GM15510 (cell line): ENCODE results near the gene CCIN.

Experiments used
- POLR2A ChIP-seq: IDR thresholded peaks from 3 replicates; pipeline ENCODE4 v1.6.1; 2011; ENCODE audit warnings: borderline replicate concordance; ENCODE audit not compliant: insufficient read length; ENCODE audit errors: extremely low read depth

Gene CCIN

GRCh38 chr9:36136894-36137391 is 32.2 kb upstream of the CCIN start:
- no peak for TF ChIP-seq POLR2A

GRCh38 chr9:36137392-36138004 is 31.7 kb upstream of the CCIN start:
- TF ChIP-seq POLR2A, result no peak

DNA sequence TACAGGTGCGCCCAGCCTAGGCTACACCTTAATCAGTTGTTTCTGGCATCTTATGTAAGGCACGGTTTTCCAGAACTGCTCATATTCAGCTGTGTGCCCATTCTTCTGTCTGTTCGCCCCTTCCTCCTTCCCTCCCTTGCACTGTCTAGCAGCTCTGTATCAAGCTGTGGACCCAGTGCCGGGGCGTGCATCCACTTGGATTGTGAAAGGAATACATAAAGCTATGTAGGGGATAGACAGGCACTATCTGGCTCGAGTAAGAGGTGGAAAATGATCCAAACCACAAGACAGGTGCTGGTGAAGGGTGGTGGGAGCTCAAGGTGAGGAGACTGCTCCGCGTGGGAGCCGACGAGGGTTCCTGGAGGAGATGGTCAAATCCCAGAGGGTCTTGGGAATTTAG is 30.7 kb upstream of the CCIN start:
- no peak for TF ChIP-seq POLR2A

GRCh38 chr9:36138901-36139300 is 30.3 kb upstream of the CCIN start:
- TF ChIP-seq POLR2A, result no peak

GRCh38 chr9:36140086-36141084 is 28.8 kb upstream of the CCIN start:
- no peak for TF ChIP-seq POLR2A

- TF ChIP-seq POLR2A, result no peak
Observed at GRCh38 chr9:36141288-36141687, 27.9 kb upstream of the CCIN start.

GRCh38 chr9:36141761-36142160 is 27.4 kb upstream of the CCIN start:
- no peak for TF ChIP-seq POLR2A

- no peak for TF ChIP-seq POLR2A
Observed at GRCh38 chr9:36142510-36143244, 26.5 kb upstream of the CCIN start.

DNA sequence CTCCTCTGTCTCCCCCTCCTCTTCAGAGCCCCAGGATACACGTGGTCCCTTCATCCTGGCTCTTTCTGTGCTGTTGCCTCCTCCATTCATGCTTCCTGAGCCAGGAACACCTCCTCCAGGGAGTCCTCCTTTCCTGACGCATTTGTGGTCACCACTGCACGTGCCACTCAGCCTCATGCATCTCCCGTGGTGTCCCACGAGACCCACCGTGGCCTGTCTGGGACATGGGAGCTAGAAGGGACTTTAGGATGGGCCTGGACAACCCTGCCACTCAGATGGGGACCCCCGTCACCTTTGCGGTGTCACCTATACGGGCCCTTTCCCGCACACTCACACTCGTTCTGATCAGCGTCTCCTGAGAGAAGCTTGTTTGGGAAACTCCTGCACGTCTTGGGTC is 25.9 kb upstream of the CCIN start:
- no peak for TF ChIP-seq POLR2A

- TF ChIP-seq POLR2A, result no peak
Observed at GRCh38 chr9:36144309-36145232, 24.6 kb upstream of the CCIN start.

DNA sequence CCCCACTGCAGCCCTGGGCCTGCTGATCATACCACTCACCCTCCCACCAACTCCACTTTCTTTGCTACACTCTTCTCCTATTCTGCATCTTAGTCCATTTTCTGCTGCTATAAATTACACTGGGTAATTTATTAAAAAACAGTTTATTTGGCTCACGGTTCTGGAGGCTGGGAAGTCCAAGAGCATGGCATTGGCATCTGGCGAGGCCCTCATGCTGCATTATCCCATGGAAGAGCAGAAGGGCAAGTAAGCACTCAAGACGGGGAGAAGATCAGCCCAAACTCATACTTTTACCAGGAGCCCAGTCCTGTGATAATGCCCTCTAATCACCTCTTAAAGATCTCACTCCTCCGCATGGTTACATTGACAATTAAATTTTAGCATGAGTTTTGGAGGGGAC is 23.2 kb upstream of the CCIN start:
- TF ChIP-seq POLR2A, result no peak

DNA sequence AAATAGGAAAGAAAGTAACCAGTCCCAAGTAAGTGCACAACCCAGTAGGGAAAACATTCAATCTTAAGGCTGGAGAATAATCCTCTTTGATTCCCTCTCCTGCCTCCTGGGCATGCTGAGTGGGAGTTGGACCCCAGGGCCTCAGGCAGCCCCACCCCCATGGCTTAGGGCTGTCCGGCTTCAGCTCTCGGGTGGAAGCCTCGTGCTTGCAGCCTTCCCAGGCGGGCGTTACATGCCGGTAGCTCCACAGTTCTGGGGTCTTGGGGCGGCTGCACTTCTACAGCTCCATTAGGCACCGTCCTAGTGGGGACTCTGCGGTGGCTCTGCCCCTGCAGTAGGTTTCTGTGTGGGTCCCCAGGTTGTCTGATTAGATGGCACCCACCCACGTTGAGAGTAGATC is 22.5 kb upstream of the CCIN start:
- TF ChIP-seq POLR2A, result no peak

GRCh38 chr9:36147441-36148175 is 21.6 kb upstream of the CCIN start:
- no peak for TF ChIP-seq POLR2A
